Uterus (tissue), 4 donors: Measurements from ENCODE around the gene ADNP. TPM values are rescaled to one million over a fixed set of nuclear protein-coding genes. Genes with fewer than 3 reads are reported as not detected.

ENCODE experiments used
- DNase-seq, 2 donors: peaks; one replicate each; pipeline ENCODE4 v3.0.0-alpha.2; 2019 to 2020
- H3K27ac ChIP-seq, 2 donors: fragments of 200-600 bp; sonication (generic); 1 replicate in 1 of 2; 2 replicates in 1 of 2; pipeline ENCODE4 v1.5.1; 2016 to 2018
- H3K27me3 ChIP-seq, 2 donors: fragments of 200-600 bp; sonication (generic); one replicate each; pipeline ENCODE4 v1.5.1; 2018 to 2019; ENCODE audit warnings: control low read depth in 1 of 2
- H3K36me3 ChIP-seq, 2 donors: fragments of 200-600 bp; sonication (generic); one replicate each; pipeline ENCODE4 v1.5.1; 2019; ENCODE audit warnings: control low read depth in 1 of 2
- H3K4me1 ChIP-seq, 2 donors: fragments of 200-600 bp; sonication (generic); one replicate each; pipeline ENCODE4 v1.5.1; 2018 to 2019; ENCODE audit warnings: control low read depth in 1 of 2
- H3K4me3 ChIP-seq, 2 donors: fragments of 200-600 bp; sonication (generic); 1 replicate in 1 of 2; 2 replicates in 1 of 2; pipeline ENCODE4 v1.5.1; 2018 to 2019; ENCODE audit warnings: mild to moderate bottlenecking in 1 of 2
- H3K9me3 ChIP-seq, 2 donors: fragments of 200-600 bp; sonication (generic); one replicate each; pipeline ENCODE4 v1.5.1; 2019; ENCODE audit warnings: control low read depth in 1 of 2
- CTCF ChIP-seq, 4 experiments: fragments of 200-600 bp in 2 of 4; fragments of 450-650 bp in 2 of 4; sonication (generic) in 2 of 4; IDR thresholded peaks; one replicate each; pipeline ENCODE4 v1.5.1; 2016 to 2019; ENCODE audit warnings: antibody characterized with exemption in 4 of 4, mild to moderate bottlenecking in 2 of 4, moderate library complexity in 1 of 4
- POLR2A ChIP-seq, 2 donors: fragments of 450-650 bp; IDR thresholded peaks; one replicate each; pipeline ENCODE4 v1.6.1; 2016; ENCODE audit warnings: antibody characterized with exemption in 2 of 2, mild to moderate bottlenecking in 1 of 2, moderate library complexity in 1 of 2
- intact Hi-C: fragments of 100-400 bp; cut with DNase I; formaldehyde crosslinking; loops from one replicate; pipeline ENCODE4 v1.15.1; 2023; ENCODE audit warnings: low total_unique reads
- total RNA-seq, 4 donors: library from RNA; depleted of rRNA in 3 of 4; stranded (reverse); fragments of >200 nt in 3 of 4; gene quantifications; one replicate each; pipeline versions ENCODE4 v1.1.0 to v1.2.4, GENCODE V29; 2014 to 2023
- donor health status: DM: yes; HTN: yes; CAD: no.

Gene ADNP
- total RNA-seq, 4 donors from 2014 or later: 30.6 to 90.1 (median 63.1) TPM

GRCh38 chr20:50855498-50856474, 75.5 kb downstream of the ADNP start:
- Histone ChIP-seq H3K9me3 (no peaks in the 10 kb centered on the region), H3K4me1 (no peaks in the 10 kb centered on the region), H3K36me3 (no peaks in the 10 kb centered on the region), H3K4me3 (no peak overlapping the region), H3K27me3 (no peaks in the 10 kb centered on the region), H3K27ac (no peak overlapping the region)
- intact Hi-C loops: no loop called here
- no peak for DNase-seq
- no peak for TF ChIP-seq POLR2A (IDR thresholded peaks at IDR 0.05)
- no peak for TF ChIP-seq CTCF (IDR thresholded peaks at IDR 0.05)

DNA sequence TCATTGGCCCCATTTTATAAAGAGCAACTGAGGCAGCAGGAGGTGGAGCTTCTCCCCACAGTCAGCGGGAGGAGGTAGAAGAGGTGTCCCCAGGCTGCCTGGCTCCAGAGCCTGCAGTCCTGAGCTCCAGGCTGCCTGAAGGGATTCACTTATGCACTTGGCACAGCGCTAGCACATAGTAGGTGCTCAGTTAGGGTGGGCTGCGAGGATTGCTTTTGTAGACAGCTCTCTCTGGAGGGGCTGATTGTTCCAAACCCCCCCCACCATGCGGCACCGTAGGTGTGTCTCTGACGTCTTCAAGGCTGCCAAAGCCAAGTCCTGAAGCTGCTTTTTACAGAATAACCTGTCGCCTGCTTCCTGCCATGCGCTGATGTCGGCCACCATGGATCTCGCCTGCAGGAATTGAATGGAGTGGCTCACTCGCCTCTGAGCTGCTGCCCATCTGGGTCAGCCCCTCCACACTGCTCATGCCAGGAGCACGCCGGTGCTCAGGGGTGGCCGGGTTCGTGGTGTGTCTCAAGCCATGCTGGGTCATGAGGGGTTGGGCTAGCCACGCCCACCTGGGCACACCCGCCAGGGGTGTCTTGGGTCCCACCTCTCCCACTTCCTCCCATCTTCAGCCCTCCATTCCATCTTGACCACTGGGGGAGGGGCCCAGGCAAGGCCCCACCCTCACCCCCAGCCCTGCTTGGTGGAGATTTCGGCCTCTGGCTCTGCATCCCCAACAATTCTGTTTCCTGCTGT, 76.6 kb downstream of the ADNP start:
- Histone ChIP-seq H3K4me3 (no peak overlapping the region), H3K9me3 (no peaks in the 10 kb centered on the region), H3K27ac (no peak overlapping the region), H3K27me3 (no peaks in the 10 kb centered on the region), H3K4me1 (no peaks in the 10 kb centered on the region), H3K36me3 (no peaks in the 10 kb centered on the region)
- TF ChIP-seq POLR2A (IDR thresholded peaks at IDR 0.05): no peak
- TF ChIP-seq CTCF (IDR thresholded peaks at IDR 0.05): no peak
- intact Hi-C loops: no loop called here
- DNase-seq: no peak

DNA sequence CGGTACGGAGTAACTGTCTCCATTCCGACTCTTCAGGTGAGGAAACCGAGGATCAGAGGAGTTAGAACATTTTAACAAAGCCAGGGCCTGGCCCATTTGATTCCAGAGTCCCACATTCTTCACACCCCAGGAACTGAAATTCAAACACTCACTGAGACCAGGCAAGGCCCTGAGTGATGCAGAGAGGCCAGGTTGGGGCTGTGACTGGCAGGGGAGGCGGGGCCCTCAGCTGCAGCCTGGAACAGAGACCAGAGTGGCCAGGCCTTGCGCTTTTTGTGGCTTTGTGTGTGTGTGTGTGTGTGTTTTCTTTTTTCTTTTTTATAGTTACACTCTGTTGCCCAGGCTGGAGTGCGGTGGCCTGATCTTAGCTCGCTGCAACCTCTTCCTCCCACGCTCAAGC, 79.2 kb downstream of the ADNP start:
- no peak overlapping the region for H3K27ac ChIP-seq
- no peaks in the 10 kb centered on the region for H3K27me3 ChIP-seq
- no peak overlapping the region for H3K4me3 ChIP-seq
- no peaks in the 10 kb centered on the region for H3K9me3 ChIP-seq
- TF ChIP-seq POLR2A (IDR thresholded peaks at IDR 0.05): no peak
- TF ChIP-seq CTCF (IDR thresholded peaks at IDR 0.05): no peak
- intact Hi-C loops: no loop called here
- DNase-seq: no peak
- H3K4me1 ChIP-seq: no peaks in the 10 kb centered on the region
- no peaks in the 10 kb centered on the region for H3K36me3 ChIP-seq

GRCh38 chr20:50850721-50851286, 80.4 kb downstream of the ADNP start:
- TF ChIP-seq POLR2A (IDR thresholded peaks at IDR 0.05) (no peak), CTCF (IDR thresholded peaks at IDR 0.05) (no peak)
- Histone ChIP-seq H3K4me1 (no peaks in the 10 kb centered on the region), H3K9me3 (no peaks in the 10 kb centered on the region), H3K4me3 (no peak overlapping the region), H3K27ac (no peak overlapping the region), H3K27me3 (no peaks in the 10 kb centered on the region), H3K36me3 (no peaks in the 10 kb centered on the region)
- intact Hi-C loops: no loop called here
- DNase-seq: no peak
